NB4 (cell line): ENCODE data around the gene RNF220.

Source experiments
- CTCF ChIP-seq: IDR thresholded peaks from one replicate; pipeline ENCODE4 v1.5.1; 2012; ENCODE audit warnings: low read depth, low read length
- MAX ChIP-seq: IDR thresholded peaks from 2 replicates; pipeline ENCODE4 v1.6.1; 2011; ENCODE audit warnings: low read depth, low read length
- MYC ChIP-seq: IDR thresholded peaks from 2 replicates; pipeline ENCODE4 v1.6.1; 2011; ENCODE audit warnings: low read depth, low read length
- POLR2A ChIP-seq: IDR thresholded peaks from 2 replicates; pipeline ENCODE4 v1.6.1; 2011; ENCODE audit warnings: mild to moderate bottlenecking; ENCODE audit not compliant: insufficient read length; ENCODE audit errors: extremely low read depth

GRCh38 chr1:44371206-44371605, 33.8 kb upstream of the RNF220 start:
- TF ChIP-seq POLR2A (no peak), CTCF (no peak), MAX (no peak), MYC (no peak)
